ENCODE results near the gene MRFAP1L1. TPM values are rescaled to one million over a fixed set of nuclear protein-coding genes. Genes with fewer than 3 reads are reported as not detected.

Gene MRFAP1L1
- total and polyA plus RNA-seq, 9 of the 15 experiments (the other 6 are each of a cell fraction or from before 2014, with no cell fraction given) = 37.6 to 111 (median 83.8) TPM

DNA sequence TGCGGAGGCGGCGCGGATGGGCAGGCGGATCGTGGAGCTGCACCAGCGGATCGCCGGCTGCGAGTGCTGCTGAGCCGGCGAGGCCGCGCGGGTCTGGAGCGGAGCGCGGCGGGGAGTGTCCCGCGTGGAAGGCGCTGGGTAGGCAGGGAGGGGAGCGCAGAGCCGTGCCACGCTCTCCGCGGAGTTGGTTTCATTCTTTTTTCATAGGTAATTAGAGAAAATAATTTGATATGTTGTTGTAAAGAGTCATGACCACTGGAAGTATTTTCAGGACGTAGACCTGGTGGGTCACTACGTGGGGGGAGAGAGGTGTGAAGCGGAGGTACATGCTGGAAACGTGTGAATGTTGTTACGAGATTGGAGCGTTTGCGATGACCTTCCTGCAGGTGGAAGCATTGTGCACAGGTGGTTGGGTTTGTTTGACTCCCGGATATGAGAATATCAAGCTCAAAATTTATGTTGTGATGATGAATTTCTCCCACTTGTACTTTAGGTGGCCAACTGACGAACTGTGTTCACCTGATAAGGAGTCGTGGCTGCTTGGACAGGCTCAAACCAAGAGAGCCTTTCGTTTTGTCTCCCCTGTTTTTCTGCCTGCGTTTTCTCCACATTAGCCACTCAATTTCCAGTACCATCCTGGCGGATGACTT is 35.0 kb downstream of the MRFAP1L1 start (continued):
- TF ChIP-seq, protein P1, sequence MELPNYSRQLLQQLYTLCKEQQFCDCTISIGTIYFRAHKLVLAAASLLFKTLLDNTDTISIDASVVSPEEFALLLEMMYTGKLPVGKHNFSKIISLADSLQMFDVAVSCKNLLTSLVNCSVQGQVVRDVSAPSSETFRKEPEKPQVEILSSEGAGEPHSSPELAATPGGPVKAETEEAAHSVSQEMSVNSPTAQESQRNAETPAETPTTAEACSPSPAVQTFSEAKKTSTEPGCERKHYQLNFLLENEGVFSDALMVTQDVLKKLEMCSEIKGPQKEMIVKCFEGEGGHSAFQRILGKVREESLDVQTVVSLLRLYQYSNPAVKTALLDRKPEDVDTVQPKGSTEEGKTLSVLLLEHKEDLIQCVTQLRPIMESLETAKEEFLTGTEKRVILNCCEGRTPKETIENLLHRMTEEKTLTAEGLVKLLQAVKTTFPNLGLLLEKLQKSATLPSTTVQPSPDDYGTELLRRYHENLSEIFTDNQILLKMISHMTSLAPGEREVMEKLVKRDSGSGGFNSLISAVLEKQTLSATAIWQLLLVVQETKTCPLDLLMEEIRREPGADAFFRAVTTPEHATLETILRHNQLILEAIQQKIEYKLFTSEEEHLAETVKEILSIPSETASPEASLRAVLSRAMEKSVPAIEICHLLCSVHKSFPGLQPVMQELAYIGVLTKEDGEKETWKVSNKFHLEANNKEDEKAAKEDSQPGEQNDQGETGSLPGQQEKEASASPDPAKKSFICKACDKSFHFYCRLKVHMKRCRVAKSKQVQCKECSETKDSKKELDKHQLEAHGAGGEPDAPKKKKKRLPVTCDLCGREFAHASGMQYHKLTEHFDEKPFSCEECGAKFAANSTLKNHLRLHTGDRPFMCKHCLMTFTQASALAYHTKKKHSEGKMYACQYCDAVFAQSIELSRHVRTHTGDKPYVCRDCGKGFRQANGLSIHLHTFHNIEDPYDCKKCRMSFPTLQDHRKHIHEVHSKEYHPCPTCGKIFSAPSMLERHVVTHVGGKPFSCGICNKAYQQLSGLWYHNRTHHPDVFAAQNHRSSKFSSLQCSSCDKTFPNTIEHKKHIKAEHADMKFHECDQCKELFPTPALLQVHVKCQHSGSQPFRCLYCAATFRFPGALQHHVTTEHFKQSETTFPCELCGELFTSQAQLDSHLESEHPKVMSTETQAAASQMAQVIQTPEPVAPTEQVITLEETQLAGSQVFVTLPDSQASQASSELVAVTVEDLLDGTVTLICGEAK (IDR thresholded peaks at IDR 0.05) = peak; percentile 41
- TF ChIP-seq, protein P1 (CRISPR knock-in tag; IDR thresholded peaks at IDR 0.05) = no peak
- TF ChIP-seq HDGF (IDR thresholded peaks at IDR 0.05) (0 out of 2 replicates have a peak, but pooled peaks have one; percentile 61), XRCC4 (IDR thresholded peaks at IDR 0.05; ENCODE audit: extremely low read depth, insufficient read depth, insufficient read length) (no peak), DPF2 (IDR thresholded peaks at IDR 0.05) (peak; percentile 74), LEF1 (IDR thresholded peaks at IDR 0.05) (peak; percentile 45; the same call in 1 of the 2 replicates), TFAP4 (CRISPR knock-in tag; IDR thresholded peaks at IDR 0.05; ENCODE audit: borderline replicate concordance) (peak; percentile 25; the same call in 1 of the 2 replicates), JUN (IDR thresholded peaks at IDR 0.05; ENCODE audit: borderline replicate concordance, low read depth, low read length) (0 out of 2 replicates have a peak, but pooled peaks have one; percentile 53), JUN (CRISPR knock-in tag; IDR thresholded peaks at IDR 0.05; ENCODE audit: borderline replicate concordance) (no peak), MNT (conservative IDR thresholded peaks at IDR 0.05) (peak; percentile 27 to 72; a peak in 2 of 4 replicates), ZNF561 (CRISPR knock-in tag; conservative IDR thresholded peaks at IDR 0.05) (no peak), SMARCA4 (IDR thresholded peaks at IDR 0.05) (peak; percentile 74), POLR2A (conservative IDR thresholded peaks at IDR 0.05) (0 out of 2 replicates have a peak, but pooled peaks have one; percentile 34), NFIC (IDR thresholded peaks at IDR 0.05) (peak; percentile 26; the same call in 1 of the 2 replicates), NCOR1 (IDR thresholded peaks at IDR 0.05) (peak; percentile 62)
- TF ChIP-seq, protein P2, sequence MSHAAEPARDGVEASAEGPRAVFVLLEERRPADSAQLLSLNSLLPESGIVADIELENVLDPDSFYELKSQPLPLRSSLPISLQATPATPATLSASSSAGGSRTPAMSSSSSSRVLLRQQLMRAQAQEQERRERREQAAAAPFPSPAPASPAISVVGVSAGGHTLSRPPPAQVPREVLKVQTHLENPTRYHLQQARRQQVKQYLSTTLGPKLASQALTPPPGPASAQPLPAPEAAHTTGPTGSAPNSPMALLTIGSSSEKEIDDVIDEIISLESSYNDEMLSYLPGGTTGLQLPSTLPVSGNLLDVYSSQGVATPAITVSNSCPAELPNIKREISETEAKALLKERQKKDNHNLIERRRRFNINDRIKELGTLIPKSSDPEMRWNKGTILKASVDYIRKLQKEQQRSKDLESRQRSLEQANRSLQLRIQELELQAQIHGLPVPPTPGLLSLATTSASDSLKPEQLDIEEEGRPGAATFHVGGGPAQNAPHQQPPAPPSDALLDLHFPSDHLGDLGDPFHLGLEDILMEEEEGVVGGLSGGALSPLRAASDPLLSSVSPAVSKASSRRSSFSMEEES (CRISPR knock-in tag; IDR thresholded peaks at IDR 0.05) = no peak
